ENCODE data around the gene DDX1.

- TF ChIP-seq ZNF677 (tag by site-specific recombination; IDR thresholded peaks at IDR 0.05) (no peak), ZNF133 (tag by site-specific recombination; IDR thresholded peaks at IDR 0.05) (no peak), REST (tag by site-specific recombination; IDR thresholded peaks at IDR 0.05) (no peak), ZNF174 (tag by site-specific recombination; IDR thresholded peaks at IDR 0.05) (no peak), ZNF830 (tag by site-specific recombination; IDR thresholded peaks at IDR 0.05; ENCODE audit: low read depth) (no peak)
Measured at GRCh38 chr2:15554525-15555218, 37.0 kb upstream of the DDX1 start.
